ENCODE data around the gene FA2H. TPM values are rescaled to one million over a fixed set of nuclear protein-coding genes. Genes with fewer than 3 reads are reported as not detected.

Gene FA2H
- polyA plus RNA-seq, 1 experiment, result not detected

DNA sequence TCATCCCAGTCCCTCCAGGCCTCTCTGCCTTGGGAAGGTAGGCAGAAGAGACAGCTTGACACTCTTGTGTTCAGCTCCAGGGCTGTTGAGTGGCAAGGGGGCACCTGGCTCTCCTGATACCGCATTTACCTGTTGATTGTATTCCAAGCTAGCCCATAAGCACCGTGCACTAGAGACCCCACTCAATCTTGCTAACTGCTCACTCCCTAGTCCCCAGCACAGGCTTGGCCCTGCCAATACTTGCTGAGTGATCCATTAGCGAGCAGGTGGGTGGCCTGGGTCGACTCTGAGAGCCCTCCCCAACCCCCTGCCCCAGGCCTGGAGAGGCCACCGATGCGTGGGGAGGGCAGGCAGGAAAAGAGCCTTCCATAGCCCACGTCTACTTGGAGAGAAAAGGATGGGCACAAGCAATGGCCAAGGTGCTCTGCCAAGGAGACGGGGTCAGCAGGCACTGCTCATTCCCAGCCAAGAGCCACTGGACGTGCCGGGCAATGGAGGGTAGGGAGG is 29.5 kb downstream of the FA2H start:
- H3K27ac ChIP-seq (ENCODE audit: low read depth, low read length), result no peak overlapping the region
- TF ChIP-seq, protein P1, sequence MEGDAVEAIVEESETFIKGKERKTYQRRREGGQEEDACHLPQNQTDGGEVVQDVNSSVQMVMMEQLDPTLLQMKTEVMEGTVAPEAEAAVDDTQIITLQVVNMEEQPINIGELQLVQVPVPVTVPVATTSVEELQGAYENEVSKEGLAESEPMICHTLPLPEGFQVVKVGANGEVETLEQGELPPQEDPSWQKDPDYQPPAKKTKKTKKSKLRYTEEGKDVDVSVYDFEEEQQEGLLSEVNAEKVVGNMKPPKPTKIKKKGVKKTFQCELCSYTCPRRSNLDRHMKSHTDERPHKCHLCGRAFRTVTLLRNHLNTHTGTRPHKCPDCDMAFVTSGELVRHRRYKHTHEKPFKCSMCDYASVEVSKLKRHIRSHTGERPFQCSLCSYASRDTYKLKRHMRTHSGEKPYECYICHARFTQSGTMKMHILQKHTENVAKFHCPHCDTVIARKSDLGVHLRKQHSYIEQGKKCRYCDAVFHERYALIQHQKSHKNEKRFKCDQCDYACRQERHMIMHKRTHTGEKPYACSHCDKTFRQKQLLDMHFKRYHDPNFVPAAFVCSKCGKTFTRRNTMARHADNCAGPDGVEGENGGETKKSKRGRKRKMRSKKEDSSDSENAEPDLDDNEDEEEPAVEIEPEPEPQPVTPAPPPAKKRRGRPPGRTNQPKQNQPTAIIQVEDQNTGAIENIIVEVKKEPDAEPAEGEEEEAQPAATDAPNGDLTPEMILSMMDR (IDR thresholded peaks at IDR 0.05; ENCODE audit: low read depth, low read length), result no peak
- DNase-seq (ENCODE audit: low read depth, low spot score), result no peak
- ChIA-PET POLR2A (interaction anchor here (1.4 kb wide), 1 partner anchor 45 kb away, joined by 3 read pairs; the partner anchor contains the start of gene MLKL), CTCF (interaction anchor here (1.2 to 2.1 kb wide), 2 partner anchors 20 to 35 kb away, joined by 3 to 14 read pairs; no protein-coding TSS in a partner anchor)
- H3K27me3 ChIP-seq (ENCODE audit: control insufficient read depth, insufficient read depth, low read length), result no peaks in the 10 kb centered on the region
- H3K4me3 ChIP-seq (ENCODE audit: low read depth, low read length), result no peak overlapping the region
- no peaks in the 10 kb centered on the region; the same call in 1 of the 2 replicates for H3K9me3 ChIP-seq (ENCODE audit: control insufficient read depth, insufficient read depth, low read length)

DNA sequence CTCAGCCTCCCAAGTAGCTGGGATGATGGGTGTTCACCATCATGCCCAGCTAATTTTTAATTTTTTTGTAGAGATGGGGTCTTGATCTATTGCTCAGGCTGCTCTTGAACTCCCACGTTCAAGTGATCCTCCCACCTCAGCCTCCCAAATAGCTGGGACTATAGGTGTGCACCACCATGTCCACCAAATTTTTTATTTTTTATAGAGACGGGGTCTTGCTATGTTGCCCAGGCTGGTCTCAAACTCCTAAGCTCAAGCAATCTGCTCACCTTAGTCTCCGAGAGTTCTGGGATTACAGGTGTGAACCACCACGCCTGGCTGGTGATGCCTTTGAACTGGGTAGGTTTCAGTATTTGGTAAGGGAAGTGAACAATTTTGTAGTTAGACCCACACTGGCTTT is 30.1 kb downstream of the FA2H start:
- H3K27ac ChIP-seq (ENCODE audit: low read depth, low read length), result no peak overlapping the region
- ChIA-PET POLR2A (interaction anchor here (0.7 to 1.4 kb wide), 2 partner anchors 16 to 44 kb away, joined by 3 to 4 read pairs; partner anchors contain the start of gene MLKL), CTCF (interaction anchor here (0.6 to 2.1 kb wide), 2 partner anchors 20 to 357 kb away, joined by 3 to 14 read pairs; no protein-coding TSS in a partner anchor)
- DNase-seq (ENCODE audit: low read depth, low spot score), result no peak
- H3K4me3 ChIP-seq (ENCODE audit: low read depth, low read length), result no peak overlapping the region
- TF ChIP-seq, protein P1 (IDR thresholded peaks at IDR 0.05; ENCODE audit: low read depth, low read length), result no peak
- no peaks in the 10 kb centered on the region for H3K27me3 ChIP-seq (ENCODE audit: control insufficient read depth, insufficient read depth, low read length)
- H3K9me3 ChIP-seq (ENCODE audit: control insufficient read depth, insufficient read depth, low read length), result no peaks in the 10 kb centered on the region; the same call in 1 of the 2 replicates

DNA sequence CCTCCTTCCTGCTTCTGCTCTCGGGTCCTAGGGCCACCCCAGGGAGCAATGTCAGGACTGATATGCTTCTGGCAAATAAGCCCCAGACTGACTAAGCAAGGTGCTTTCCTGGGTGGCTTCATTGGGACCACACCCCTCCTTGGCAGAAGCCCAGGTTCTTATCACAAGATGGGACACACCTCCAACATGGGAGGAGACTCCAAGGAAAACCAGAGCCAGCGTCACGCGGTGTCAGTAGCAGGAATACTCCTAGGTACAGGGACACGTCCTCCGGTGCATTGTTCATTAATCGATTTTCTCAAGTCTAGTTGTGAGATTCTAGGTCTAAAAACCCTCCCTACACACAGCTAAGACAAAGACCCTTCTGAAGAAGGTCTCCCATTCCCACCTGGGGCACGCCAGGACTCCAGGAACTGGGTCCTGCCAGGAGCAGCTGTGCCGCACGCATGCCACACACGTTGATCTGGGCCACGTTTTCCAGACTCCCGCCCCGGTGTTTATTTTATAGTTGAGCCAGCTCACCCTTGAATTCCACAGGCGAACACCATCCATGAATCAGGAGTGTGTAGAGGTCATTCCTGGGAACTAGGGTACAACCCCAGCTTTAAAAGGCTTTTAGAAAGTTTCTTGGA is 30.8 kb downstream of the FA2H start:
- CTCF ChIA-PET, result interaction anchor here (0.7 to 3.3 kb wide), 3 partner anchors 19 to 119 kb away, joined by 4 to 14 read pairs (median 10); no protein-coding TSS in a partner anchor
- POLR2A ChIA-PET, result interaction anchor here (0.8 to 1.4 kb wide), 2 partner anchors 19 to 43 kb away, joined by 3 read pairs; partner anchors contain the start of gene MLKL

DNA sequence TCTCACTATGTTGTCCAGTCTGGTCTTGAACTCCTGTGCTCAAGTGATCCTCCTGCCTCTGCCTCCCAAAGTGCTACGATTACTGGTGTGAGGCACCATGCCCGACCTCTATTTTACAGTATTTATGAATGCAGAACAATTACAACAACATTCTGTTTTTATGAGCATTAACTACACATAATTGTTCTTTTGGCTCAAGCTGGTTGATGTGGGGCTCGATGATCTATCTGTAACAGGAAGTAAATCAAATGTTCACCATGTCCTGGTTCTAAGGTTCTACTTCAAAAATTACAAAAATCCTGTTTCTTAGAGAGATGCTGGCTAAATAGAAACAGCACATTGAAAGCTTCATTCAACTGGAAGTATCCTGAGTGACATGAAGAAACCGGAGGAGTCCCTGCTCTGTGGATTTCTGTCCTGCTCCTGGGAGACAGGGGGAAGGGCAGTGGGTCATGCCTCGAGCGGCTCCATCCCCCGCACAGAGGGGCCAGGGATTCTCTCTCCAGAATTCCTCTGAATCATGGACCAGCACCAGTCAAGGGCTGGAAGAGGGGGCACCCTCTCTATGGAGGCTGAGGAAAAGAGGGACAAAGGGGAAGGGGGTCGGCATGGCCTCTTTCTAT is 31.5 kb downstream of the FA2H start:
- CTCF ChIA-PET, result interaction anchor here (2.1 to 3.3 kb wide), 2 partner anchors 18 to 119 kb away, joined by 10 to 14 read pairs; no protein-coding TSS in a partner anchor
- TF ChIP-seq, protein P1 (IDR thresholded peaks at IDR 0.05; ENCODE audit: low read depth, low read length), result no peak
- DNase-seq (ENCODE audit: low read depth, low spot score), result no peak
- H3K4me3 ChIP-seq (ENCODE audit: low read depth, low read length), result no peak overlapping the region
- H3K27me3 ChIP-seq (ENCODE audit: control insufficient read depth, insufficient read depth, low read length), result no peaks in the 10 kb centered on the region
- no peak overlapping the region for H3K27ac ChIP-seq (ENCODE audit: low read depth, low read length)
- H3K9me3 ChIP-seq (ENCODE audit: control insufficient read depth, insufficient read depth, low read length), result no peaks in the 10 kb centered on the region; the same call in 1 of the 2 replicates
- POLR2A ChIA-PET, result interaction anchor here (0.8 kb wide), 1 partner anchor 18 kb away, joined by 3 read pairs; no protein-coding TSS in a partner anchor

More for the DNA sequence above, 30.8 kb downstream of the FA2H start:
- H3K4me3 ChIP-seq (ENCODE audit: low read depth, low read length), result no peak overlapping the region
- H3K27me3 ChIP-seq (ENCODE audit: control insufficient read depth, insufficient read depth, low read length), result no peaks in the 10 kb centered on the region
- no peak overlapping the region for H3K27ac ChIP-seq (ENCODE audit: low read depth, low read length)
- H3K9me3 ChIP-seq (ENCODE audit: control insufficient read depth, insufficient read depth, low read length), result no peaks in the 10 kb centered on the region; the same call in 1 of the 2 replicates
- TF ChIP-seq, protein P1 (IDR thresholded peaks at IDR 0.05; ENCODE audit: low read depth, low read length), result no peak
- DNase-seq (ENCODE audit: low read depth, low spot score), result peak; percentile 20

Measured in AG04450 (cell line).